Muscle of arm (tissue), 12 donors: ENCODE results near the gene SLC20A1. TPM values are rescaled to one million over a fixed set of nuclear protein-coding genes. Genes with fewer than 3 reads are reported as not detected.
"Not testable (repeated sequence)": the region's sequence is repeated elsewhere in the genome, so short reads cannot be mapped to it uniquely, and the experiment has no call there.

Experiments used
- DNase-seq: peaks from one replicate; pipeline ENCODE4 v3.0.0-alpha.2; 2013
- polyA plus RNA-seq, 12 donors: library from polyadenylated mRNA; unstranded; fragments of 120-200 nt; gene quantifications; one replicate each; pipeline ENCODE4 v1.2.1, GENCODE V29; 2013; ENCODE audit not compliant: insufficient read length in 12 of 12

Gene SLC20A1
- polyA plus RNA-seq, 12 donors: 17.4 to 31.1 (median 24.8) TPM; not detected in 1

DNA sequence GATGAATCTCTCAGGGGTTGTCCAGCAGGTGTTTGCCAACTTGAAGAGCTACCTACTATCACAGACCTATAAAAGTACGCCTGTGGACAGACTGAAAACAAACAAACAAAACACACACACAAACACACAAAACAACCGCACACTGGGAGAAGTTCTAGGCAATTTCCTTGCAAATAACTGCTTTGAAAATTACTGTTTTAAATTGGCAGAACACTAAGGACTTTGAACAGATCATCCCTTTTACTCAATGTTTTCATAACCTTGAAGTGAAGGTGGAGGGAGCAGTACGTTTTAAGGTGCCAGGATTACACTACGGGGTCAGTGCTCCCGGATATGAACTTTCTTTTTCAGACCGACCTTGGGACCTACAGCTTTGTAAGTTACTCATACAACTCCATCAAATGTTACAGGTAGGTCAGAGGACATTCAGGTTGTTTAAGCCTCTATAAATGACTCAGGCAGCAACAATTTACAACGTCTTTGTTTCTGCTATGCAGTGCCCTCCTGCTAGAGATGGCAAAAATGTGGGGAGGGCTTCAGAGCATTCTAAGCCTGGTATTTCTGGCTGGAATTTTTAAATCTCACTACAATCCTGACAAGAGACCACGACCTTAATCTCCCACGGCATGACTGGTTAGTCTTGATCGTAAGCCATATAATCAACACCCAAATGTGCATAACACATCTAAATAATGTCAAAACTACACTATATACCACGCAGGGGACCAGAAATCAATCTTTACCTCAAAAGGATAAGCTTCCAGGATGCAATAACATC is 1.4 kb upstream of the SLC20A1 start:
- no peak for DNase-seq

GRCh38 chr2:112644933-112645309 is 818 bp upstream of the SLC20A1 start:
- no peak for DNase-seq

GRCh38 chr2:112646102-112646719 is 472 bp downstream of the SLC20A1 start:
- no peak for DNase-seq

GRCh38 chr2:112646791-112647689 is 1.3 kb downstream of the SLC20A1 start:
- DNase-seq: no peak

DNA sequence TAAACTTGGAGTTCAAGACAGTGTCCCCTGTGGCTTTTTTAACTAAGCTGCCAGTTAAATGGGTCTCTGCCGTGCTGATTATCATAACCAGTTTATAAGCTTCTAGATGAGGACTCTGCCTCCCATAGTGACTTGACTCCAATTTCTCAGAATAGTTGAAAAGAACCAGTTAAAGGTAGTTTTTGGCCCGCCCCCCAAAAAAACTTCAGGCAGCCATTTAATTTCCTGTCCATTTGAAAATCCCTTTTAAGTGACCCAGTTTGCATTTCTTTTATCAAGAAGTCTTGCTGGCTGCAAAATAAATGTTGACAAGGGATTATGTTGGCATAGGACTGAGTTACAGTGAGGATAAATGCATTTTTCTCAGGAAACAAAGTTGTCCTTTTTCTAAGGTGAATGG is 2.3 kb downstream of the SLC20A1 start:
- DNase-seq: no peak

DNA sequence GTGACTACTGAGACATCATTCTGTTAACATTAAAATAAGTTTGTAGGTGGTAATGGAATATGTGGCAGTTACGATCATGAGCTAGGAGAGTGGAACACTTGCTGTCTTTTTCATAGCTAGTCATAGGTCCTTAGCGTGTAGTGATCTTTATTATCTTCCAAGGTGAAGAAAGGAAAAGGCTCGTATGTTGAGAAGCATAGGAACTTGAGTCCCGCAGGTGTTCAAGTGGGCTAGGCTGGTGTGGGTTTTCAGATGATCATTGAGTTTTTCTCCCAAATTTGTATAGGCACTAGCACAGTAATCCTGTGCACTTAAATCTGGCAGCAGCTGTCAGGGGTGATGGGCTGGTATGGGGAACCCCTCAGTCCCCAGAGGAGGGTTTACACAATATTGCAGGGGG is 10.9 kb downstream of the SLC20A1 start:
- DNase-seq: no peak

DNA sequence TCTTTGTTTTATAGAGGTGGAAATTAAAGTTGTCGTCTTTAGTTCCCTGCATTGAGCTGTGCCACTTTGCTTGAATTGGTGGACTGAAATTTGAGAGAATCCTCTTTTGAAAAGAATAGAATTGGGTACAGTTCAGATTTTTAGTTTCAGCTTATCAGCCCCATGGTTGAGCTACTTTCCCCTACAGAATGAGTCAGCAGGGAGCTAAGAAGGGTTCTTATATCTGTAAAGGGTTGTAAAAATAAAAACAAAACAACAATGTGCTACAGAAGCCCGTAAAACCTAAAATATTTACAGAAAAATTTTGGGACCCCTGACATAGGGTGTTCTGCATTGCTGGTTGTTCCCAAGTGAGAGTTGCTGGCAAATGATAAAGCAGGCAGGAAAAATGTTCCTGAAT is 12.6 kb downstream of the SLC20A1 start:
- no peak for DNase-seq

- no peak for DNase-seq
Measured at GRCh38 chr2:112658839-112659667, 13.3 kb downstream of the SLC20A1 start.

DNA sequence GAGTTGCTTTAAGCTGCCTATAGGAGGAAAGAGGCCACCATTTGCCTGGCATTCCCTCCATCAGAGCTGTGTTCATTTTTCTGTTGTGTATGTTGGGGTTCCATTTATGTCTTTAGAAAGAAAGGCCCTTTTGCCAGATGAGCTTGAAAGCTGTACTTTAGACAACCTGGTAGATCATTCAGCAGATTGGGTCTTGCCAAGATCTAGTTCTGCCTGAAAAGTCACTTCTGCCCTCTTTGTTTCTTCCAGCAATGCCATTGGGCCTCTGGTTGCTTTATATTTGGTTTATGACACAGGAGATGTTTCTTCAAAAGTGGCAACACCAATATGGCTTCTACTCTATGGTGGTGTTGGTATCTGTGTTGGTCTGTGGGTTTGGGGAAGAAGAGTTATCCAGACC is 14.4 kb downstream of the SLC20A1 start:
- no peak for DNase-seq

DNA sequence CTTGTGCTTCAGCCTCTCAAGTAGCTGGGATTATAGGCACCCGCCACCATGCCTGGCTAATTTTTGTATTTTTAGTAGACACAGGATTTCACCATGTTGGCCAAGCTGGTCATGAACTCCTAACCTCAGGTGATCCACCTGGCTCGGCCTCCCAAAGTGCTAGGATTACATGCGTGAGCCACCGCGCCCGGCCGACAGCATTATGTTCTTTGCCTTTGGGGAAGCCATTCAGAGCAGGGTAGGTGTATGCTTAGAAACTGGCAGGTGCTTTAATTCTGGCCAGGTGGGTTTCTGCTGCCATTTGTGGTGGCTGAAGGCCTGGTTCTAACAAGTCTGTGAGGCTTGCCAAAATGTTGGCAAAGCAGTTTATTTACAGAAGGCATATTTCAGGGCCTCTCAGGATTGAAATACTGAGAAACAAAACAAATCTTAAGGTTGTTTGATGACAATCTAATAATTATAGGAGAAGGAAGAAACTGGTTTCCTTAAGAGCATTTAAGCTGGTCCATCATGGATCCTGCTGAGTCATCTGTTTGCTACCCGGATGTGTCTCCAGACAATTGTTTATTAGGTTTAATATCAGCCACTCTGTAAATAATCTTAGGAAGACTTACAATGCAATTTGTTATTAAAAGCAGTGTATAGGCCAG is 16.0 kb downstream of the SLC20A1 start:
- no peak for DNase-seq

DNA sequence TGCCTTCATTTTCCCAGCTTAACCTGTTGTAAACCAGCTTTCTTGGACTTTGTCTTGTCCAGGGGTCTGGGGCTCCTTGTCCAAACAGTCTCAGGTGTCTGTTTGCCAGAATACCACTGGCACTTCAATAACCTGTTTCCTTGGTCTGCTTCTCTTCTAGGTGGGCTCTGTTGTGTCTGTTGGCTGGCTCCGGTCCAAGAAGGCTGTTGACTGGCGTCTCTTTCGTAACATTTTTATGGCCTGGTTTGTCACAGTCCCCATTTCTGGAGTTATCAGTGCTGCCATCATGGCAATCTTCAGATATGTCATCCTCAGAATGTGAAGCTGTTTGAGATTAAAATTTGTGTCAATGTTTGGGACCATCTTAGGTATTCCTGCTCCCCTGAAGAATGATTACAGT is 17.0 kb downstream of the SLC20A1 start:
- DNase-seq: no peak

- DNase-seq: no peak
Measured at GRCh38 chr2:112664689-112665088, 18.9 kb downstream of the SLC20A1 start.

- no peak for DNase-seq
Measured at GRCh38 chr2:112665113-112665780, 19.5 kb downstream of the SLC20A1 start.

GRCh38 chr2:112666761-112667122 is 21.0 kb downstream of the SLC20A1 start:
- DNase-seq: no peak

GRCh38 chr2:112667540-112667939 is 21.8 kb downstream of the SLC20A1 start:
- DNase-seq: not testable (repeated sequence)

DNA sequence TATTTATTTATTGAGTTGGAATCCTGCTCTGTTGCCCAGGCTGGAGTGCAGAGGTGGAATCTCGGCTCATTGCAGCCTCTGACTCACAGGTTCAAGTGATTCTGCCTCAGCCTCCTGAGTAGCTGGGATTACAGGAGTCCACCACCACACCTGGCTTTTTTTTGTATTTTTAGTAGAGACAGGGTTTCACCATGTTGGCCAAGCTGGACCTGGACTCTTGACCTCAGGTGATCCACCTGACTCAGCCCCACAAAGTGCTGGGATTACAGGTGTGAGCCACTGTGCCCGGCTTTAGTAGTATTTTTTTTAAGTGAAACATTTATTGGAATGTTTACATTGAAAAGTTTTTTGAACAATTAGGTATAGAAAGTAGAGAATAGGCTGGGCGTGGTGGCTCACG is 23.9 kb downstream of the SLC20A1 start:
- no peak for DNase-seq

DNA sequence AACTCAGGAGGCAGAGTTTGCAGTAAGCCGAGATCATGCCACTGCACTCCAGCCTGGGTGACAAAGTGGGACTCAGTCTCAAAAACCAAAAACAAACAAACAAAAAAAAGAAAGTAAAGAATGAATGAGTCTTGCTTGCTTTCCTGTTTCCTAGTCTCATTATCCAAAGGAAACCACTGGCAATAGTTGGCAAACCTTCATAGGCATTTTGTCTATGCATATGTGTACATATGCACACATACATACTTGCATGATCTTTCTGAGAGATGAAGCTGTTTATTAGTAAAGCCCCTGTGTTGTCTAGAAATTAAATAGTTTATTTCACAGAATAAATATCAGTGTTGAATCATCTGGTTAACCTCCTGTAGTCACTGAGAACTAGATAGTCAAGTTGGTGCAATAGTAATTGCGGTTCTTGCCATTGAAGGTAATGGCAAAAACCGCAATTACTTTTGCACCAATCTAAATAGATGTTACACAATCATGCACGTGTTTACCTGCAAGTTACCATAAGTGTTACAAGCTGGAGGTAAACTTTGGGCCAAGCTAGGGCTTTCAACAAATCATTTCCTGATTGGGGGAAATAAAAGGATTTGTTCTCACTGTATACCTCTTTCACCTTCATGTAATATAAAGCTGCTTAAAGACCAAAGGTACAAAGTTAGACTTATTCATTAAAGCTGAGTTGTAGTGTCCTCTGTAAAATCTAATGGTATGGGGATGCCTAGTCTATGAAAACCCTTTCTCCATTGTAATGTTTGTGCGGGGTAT is 24.7 kb downstream of the SLC20A1 start:
- no peak for DNase-seq

DNA sequence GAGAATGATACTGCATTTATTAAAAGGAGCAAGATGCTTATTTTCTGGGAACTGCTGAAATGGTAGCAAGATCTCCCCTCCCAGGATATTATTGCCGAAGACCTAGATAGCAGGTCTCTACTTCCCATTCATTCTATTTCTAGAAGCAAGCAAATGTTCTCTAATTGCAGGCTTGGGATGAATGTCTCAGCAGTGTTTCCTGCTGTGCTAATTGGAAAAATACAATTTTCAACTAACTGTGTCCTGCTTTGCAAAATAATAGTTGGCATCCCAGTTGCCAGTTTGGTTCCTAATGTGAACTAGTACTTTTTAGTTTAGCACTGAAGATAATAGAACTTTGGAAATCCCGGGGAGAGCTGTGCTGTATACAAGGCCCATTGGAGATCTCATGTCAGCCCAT is 26.1 kb downstream of the SLC20A1 start:
- DNase-seq: no peak

DNA sequence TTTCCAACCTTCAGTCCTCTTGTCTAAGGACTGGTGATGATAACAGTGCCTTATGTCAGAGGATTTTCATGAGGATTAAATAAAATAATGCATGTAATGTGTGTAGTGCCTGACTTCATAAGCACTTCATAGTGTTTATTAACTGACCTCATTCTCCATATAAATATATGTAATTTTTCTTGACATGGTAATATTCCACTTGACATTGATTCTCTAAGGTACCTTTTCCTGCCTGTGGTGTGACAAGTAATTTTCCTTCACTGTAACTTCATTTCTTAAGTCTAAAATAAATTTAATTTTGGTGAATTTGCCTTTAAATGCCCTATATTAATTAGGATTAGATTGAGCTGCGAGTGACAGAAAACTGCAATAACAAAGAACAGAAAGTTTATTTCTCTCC is 27.3 kb downstream of the SLC20A1 start:
- no peak for DNase-seq

DNA sequence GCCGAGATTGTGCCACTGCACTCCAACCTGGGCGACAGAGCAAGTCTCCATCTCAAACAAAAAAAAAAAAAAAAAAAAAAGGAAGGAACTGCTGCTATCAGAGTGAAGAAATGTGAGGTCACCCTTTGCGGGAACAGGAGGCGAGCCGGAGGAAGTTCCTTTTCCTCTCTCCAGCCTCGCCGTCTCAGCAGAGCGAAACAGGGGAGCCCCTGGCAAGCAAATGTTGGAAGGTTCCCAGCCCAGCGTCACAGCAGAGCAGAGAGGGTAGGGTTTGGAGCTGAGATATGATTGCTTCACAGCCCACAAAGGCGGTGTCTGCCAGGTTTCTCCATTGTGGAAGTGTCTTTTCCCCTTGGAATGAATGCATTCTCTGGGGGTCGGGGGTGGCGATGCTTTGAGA is 28.5 kb downstream of the SLC20A1 start:
- no peak for DNase-seq
